Neutrophil (primary cell): ENCODE measurements around the gene UNC13C.

Source experiments
- H3K27ac ChIP-seq: fragments of 200-600 bp; sonication (generic); 2 replicates; pipeline ENCODE4 v1.5.1; 2016; ENCODE audit warnings: mild to moderate bottlenecking, moderate library complexity
- H3K27me3 ChIP-seq: fragments of 200-600 bp; sonication (generic); 2 replicates; pipeline ENCODE4 v1.6.0; 2016; ENCODE audit warnings: mild to moderate bottlenecking
- H3K36me3 ChIP-seq: fragments of 200-600 bp; sonication (generic); 2 replicates; pipeline ENCODE4 v1.5.1; 2017
- H3K4me1 ChIP-seq, 2 experiments: fragments of 200-600 bp in 1 of 2; sonication (generic) in 1 of 2; 1 replicate in 1 of 2; 2 replicates in 1 of 2; pipeline versions ENCODE4 v1.5.1 to v1.6.1; 2013 to 2016; ENCODE audit warnings: low read depth in 1 of 2, low read length in 1 of 2, mild to moderate bottlenecking in 1 of 2, moderate library complexity in 1 of 2; ENCODE audit not compliant: control insufficient read depth in 1 of 2, insufficient read depth in 1 of 2
- H3K4me3 ChIP-seq, 2 experiments: fragments of 200-600 bp in 1 of 2; sonication (generic) in 1 of 2; 1 replicate in 1 of 2; 2 replicates in 1 of 2; pipeline ENCODE4 v1.5.1; 2013 to 2016; ENCODE audit warnings: low read depth in 1 of 2, low read length in 1 of 2, mild to moderate bottlenecking in 1 of 2, moderate library complexity in 1 of 2
- H3K9me3 ChIP-seq: fragments of 200-600 bp; sonication (generic); 2 replicates; pipeline ENCODE4 v1.5.1; 2016
- CTCF ChIP-seq: fragments of 200-600 bp; sonication (generic); IDR thresholded peaks from 2 replicates; pipeline ENCODE4 v1.5.1; 2016; ENCODE audit warnings: antibody characterized with exemption

UNC13C gene

GRCh38 chr15:54576298-54576935 lies 598.2 kb downstream of the UNC13C start:
- no peak for TF ChIP-seq CTCF
- no peaks in the 10 kb centered on the region for H3K27me3 ChIP-seq
- H3K4me1 ChIP-seq, result no peaks in the 10 kb centered on the region
- H3K27ac ChIP-seq, result no peak overlapping the region
- H3K4me3 ChIP-seq, result no peak overlapping the region
- no peaks in the 10 kb centered on the region for H3K36me3 ChIP-seq
- H3K9me3 ChIP-seq, result no peaks in the 10 kb centered on the region

DNA sequence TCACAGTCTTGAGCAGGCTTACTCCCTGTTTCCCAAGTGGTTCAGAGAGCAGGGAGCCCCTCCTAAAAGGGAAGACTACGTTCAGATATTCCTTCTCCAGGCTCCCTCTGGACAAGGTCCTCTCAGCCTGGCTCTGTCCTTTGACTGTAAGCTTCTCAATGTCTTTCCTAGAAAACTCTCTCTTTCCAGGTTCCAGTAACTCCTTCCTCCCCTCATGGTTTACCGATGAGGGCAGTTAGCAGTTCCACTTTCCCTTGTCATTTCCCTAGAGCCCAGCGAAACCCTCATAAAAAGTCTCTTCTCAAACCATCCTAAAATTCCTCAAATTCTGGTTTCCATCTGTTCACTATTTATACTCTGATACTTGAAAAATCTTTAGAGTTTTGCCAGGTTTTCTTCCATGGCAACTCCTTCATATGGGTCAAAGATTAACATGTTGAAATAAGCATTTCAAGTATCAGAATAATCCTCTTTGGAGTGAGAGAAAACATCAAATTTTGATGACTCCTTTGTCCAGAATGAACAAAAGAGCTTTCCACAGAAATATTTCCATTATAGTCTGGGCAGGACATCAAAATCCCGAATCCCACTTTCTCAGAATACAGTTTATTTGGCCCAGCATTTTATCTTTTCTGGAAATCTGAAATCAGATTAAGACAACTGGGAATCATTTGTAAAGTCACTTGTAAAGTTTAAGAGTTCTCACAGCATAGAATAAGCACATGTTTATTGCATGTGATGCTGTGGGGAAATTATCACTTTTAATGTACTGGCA lies 599.4 kb downstream of the UNC13C start:
- Histone ChIP-seq H3K36me3 (no peaks in the 10 kb centered on the region), H3K27me3 (no peaks in the 10 kb centered on the region), H3K4me1 (no peaks in the 10 kb centered on the region), H3K9me3 (no peaks in the 10 kb centered on the region), H3K4me3 (no peak overlapping the region), H3K27ac (no peak overlapping the region)
- TF ChIP-seq CTCF, result no peak

- H3K9me3 ChIP-seq, result no peaks in the 10 kb centered on the region
These were observed 601.6 kb downstream of the UNC13C start for GRCh38 chr15:54579855-54580254.

DNA sequence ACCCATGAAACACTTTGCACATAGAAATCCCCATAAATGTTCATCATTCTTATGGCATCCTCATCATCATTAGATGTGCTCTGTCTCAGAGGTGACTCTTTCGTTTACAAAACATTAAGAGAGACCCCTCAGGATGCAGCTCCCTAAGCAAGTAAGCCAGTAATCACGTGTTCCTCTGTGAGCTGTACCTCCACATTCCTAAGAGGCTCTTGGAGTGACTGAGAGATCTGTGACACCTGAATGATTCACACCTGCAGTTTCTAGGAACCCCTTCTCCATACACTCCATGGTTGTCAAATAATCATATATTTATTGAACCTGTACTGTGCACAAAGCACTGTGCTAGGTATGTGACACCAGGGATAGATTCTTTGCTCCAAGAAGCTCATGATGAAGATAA lies 602.4 kb downstream of the UNC13C start:
- TF ChIP-seq CTCF, result no peak
- H3K4me1 ChIP-seq, result no peaks in the 10 kb centered on the region
- H3K4me3 ChIP-seq, result no peak overlapping the region
- H3K9me3 ChIP-seq, result no peaks in the 10 kb centered on the region
- no peaks in the 10 kb centered on the region for H3K27me3 ChIP-seq
- H3K27ac ChIP-seq, result no peak overlapping the region
- H3K36me3 ChIP-seq, result no peaks in the 10 kb centered on the region

More at GRCh38 chr15:54579855-54580254, 601.6 kb downstream of the UNC13C start:
- Histone ChIP-seq H3K36me3 (no peaks in the 10 kb centered on the region), H3K27ac (no peak overlapping the region), H3K4me3 (no peak overlapping the region), H3K27me3 (no peaks in the 10 kb centered on the region), H3K4me1 (no peaks in the 10 kb centered on the region)
- no peak for TF ChIP-seq CTCF

DNA sequence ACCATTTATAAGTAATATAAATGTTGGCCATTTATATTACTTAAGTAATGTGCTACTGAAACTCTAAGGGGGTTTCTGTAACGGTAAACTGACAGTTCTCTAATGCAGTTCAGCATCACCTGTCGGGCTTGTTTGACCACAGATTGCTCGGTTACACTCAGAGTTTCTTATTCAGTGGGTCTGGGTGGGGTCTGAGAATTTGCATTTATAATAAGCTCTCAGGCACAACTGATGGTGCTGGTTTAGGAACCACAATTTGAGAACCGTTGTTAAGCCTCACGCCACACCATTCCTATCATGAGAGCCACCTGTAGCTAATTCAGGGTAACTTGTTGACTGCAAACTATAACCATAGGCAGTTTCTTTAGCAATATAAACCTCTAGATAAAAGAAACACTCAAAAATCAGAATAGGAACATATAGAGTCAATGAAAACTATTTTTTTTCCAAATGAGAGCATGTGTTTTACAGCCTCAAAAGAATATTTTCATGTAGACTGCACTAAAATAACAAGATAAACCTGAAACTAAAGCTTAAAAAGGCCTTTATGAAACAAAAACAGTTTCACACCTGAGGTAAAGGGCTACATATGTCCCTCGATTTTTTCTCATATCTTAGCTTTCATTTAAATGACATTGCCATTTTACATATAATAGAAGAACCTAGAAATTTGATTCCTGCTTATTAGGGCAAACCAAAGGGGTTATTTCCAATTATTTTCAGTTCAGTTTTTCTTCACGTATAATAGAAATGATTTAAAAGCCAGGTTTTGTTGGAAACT lies 604.8 kb downstream of the UNC13C start:
- no peak overlapping the region for H3K27ac ChIP-seq
- no peaks in the 10 kb centered on the region for H3K27me3 ChIP-seq
- H3K4me1 ChIP-seq, result no peaks in the 10 kb centered on the region
- TF ChIP-seq CTCF, result no peak
- H3K4me3 ChIP-seq, result no peak overlapping the region
- H3K36me3 ChIP-seq, result no peaks in the 10 kb centered on the region
- H3K9me3 ChIP-seq, result no peaks in the 10 kb centered on the region
